ENCODE measurements around the gene RASSF8. TPM values are rescaled to one million over a fixed set of nuclear protein-coding genes. Genes with fewer than 3 reads are reported as not detected.

The RASSF8 gene
- total and polyA plus RNA-seq, 11 donors, result 5.2 to 44.6 (median 28.5) TPM

DNA sequence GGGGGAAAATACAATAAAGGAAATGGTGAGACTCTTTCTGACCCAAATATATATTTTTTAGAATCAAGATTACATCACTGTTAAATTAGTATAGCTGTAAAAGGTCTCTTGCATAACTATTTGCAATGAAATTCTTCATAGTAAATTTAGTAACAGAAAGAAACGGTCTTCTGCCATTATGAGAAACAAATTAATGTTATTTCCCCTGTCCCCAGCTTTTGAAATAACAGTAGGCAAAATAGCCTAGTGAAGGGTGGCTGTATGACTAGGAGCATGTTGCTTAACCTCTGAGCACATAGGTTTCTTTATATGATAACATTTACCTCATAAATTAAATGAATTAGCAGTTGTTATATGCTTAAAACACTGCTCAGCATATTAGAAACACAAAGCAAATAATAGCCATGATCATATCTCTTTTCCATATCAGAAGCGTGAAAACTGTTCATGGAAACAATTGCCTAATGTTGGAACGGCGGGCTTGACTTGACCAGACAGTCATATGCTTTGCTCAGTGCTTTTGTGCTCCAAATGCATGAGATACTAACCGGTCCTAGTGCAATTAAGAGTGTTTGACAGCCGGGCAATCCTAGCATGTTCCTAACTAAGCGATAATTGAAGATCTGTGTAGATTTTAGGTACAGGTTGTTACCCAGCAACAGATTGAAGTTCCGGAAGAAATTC, 142.3 kb downstream of the RASSF8 start:
- Histone ChIP-seq H3K36me3 (no peaks in the 10 kb centered on the region), H3K4me1 (peaks cover 0 to 5% (median 0%) of the 10 kb centered on the region in 12 donors), H3K9me3 (no peaks in the 10 kb centered on the region), H3K27me3 (no peaks in the 10 kb centered on the region), H3K4me3 (no peak overlapping the region), H3K27ac (no peak overlapping the region)
- intact Hi-C loops (cut with DNase I), result loop anchor here in 2 of 10 donors (10.0 kb wide), 2 partner anchors 554 to 734 kb away; partner anchors contain the start of gene ITPR2 (in 1 of the 2)
- TF ChIP-seq, protein P1, sequence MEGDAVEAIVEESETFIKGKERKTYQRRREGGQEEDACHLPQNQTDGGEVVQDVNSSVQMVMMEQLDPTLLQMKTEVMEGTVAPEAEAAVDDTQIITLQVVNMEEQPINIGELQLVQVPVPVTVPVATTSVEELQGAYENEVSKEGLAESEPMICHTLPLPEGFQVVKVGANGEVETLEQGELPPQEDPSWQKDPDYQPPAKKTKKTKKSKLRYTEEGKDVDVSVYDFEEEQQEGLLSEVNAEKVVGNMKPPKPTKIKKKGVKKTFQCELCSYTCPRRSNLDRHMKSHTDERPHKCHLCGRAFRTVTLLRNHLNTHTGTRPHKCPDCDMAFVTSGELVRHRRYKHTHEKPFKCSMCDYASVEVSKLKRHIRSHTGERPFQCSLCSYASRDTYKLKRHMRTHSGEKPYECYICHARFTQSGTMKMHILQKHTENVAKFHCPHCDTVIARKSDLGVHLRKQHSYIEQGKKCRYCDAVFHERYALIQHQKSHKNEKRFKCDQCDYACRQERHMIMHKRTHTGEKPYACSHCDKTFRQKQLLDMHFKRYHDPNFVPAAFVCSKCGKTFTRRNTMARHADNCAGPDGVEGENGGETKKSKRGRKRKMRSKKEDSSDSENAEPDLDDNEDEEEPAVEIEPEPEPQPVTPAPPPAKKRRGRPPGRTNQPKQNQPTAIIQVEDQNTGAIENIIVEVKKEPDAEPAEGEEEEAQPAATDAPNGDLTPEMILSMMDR (IDR thresholded peaks at IDR 0.05), result no peak
- no peak for DNase-seq
- ATAC-seq, result no peak
- WGBS, 4 donors, result 87 to 92% (median 90%) methylated on average over 8 of the region's 8 CpGs

DNA sequence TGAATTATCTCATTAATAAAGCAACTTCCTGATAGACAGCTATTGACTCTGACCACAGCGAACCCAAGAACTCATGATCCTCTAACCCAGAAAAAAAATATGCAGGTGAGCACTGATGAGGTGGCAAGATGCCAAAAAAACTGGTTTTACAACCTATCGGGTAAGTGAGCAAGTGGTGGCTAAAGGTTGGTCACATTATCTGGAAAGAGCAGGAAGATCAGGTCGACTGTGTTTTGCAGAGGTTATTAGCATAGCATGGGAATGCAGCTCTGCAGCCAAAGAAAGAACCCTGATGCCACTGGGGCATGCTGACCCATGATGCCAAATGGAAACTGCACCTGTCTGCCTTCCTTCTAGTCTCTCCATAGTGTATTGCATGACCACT, 142.9 kb downstream of the RASSF8 start:
- TF ChIP-seq POLR2A (IDR thresholded peaks at IDR 0.05), result no peak
- TF ChIP-seq, protein P1 (IDR thresholded peaks at IDR 0.05), result no peak
- Histone ChIP-seq H3K27me3 (no peaks in the 10 kb centered on the region), H3K27ac (no peak overlapping the region), H3K36me3 (no peaks in the 10 kb centered on the region), H3K4me3 (no peak overlapping the region), H3K9me3 (no peaks in the 10 kb centered on the region), H3K4me1 (peaks cover 0 to 5% (median 0%) of the 10 kb centered on the region in 12 donors)
- ATAC-seq (no peak), DNase-seq (no peak)
- intact Hi-C loops (cut with DNase I), result loop anchor here in 2 of 10 donors (10.0 kb wide), 2 partner anchors 553 to 733 kb away; partner anchors contain the start of gene ITPR2 (in 1 of the 2)
- 65 to 71% (median 67%) methylated on average over 3 of the region's 3 CpGs for WGBS, 4 donors

DNA sequence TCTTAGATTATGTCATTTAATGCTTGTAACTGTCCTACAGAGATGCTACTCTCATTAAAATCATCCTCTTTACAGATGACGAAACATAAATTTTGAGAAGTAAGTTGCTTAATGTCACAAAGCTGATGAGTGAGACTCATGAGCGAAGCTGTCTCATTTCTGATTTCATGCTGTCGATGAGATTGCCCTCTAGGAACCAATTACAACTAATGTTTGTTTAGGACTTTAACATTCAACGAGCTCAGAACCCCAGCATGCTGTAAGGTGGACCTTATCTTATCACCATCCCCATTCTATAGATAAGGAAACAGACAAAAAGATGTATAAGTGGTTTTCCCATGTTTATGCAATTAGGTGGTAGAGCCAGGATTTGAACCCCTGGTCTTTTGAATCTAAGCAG, 143.3 kb downstream of the RASSF8 start:
- intact Hi-C loops (cut with DNase I), result loop anchor here in 2 of 10 donors (10.0 kb wide), 2 partner anchors 553 to 733 kb away; partner anchors contain the start of gene ITPR2 (in 1 of the 2)

DNA sequence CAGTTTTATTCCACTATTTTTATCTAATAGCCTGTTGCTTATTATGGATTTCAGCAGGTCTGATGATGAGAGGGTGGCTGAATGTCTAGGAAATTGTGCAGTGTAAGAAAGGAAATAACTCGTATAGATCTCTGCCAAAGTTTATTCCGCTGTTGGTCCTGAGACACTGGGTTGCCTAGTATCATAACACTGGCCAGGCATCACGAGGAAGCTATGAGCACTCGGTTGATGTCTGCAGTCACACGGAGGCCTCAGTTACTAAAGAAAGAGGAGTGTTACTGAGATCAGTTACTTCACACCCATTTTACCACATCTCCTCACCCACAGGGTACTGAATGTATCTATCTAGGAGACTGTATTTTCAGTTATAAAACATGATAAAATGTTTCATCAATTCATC, 144.5 kb downstream of the RASSF8 start:
- Histone ChIP-seq H3K27ac (no peak overlapping the region), H3K27me3 (no peaks in the 10 kb centered on the region), H3K36me3 (no peaks in the 10 kb centered on the region), H3K4me3 (no peak overlapping the region), H3K4me1 (no peaks in the 10 kb centered on the region), H3K9me3 (no peaks in the 10 kb centered on the region)
- ATAC-seq (no peak), DNase-seq (no peak)
- TF ChIP-seq, protein P1 (IDR thresholded peaks at IDR 0.05), result no peak
- TF ChIP-seq POLR2A (IDR thresholded peaks at IDR 0.05), result no peak
- intact Hi-C loops (cut with DNase I), result loop anchor here in 2 of 10 donors (10.0 kb wide), 2 partner anchors 552 to 732 kb away; partner anchors contain the start of gene ITPR2 (in 1 of the 2)
- 48 to 62% (median 54%) methylated on average over 5 of the region's 5 CpGs for WGBS, 4 donors

More for the DNA sequence above, 143.3 kb downstream of the RASSF8 start:
- Histone ChIP-seq H3K36me3 (no peaks in the 10 kb centered on the region), H3K4me3 (no peak overlapping the region), H3K9me3 (no peaks in the 10 kb centered on the region), H3K4me1 (peaks cover 0 to 5% (median 0%) of the 10 kb centered on the region in 12 donors), H3K27ac (no peak overlapping the region), H3K27me3 (no peaks in the 10 kb centered on the region)
- WGBS, 4 donors, result 71 to 81% (median 77%) methylated on average over 4 of the region's 4 CpGs
- no peak for DNase-seq
- no peak for ATAC-seq
- no peak for TF ChIP-seq POLR2A (IDR thresholded peaks at IDR 0.05)
- TF ChIP-seq, protein P1 (IDR thresholded peaks at IDR 0.05), result no peak

All from heart left ventricle (tissue), 16 donors.